Measurements from ENCODE around the gene C4orf51. TPM values are rescaled to one million over a fixed set of nuclear protein-coding genes. Genes with fewer than 3 reads are reported as not detected.

Gene C4orf51
- total RNA-seq, 1 donor from 2014 or later: not detected

DNA sequence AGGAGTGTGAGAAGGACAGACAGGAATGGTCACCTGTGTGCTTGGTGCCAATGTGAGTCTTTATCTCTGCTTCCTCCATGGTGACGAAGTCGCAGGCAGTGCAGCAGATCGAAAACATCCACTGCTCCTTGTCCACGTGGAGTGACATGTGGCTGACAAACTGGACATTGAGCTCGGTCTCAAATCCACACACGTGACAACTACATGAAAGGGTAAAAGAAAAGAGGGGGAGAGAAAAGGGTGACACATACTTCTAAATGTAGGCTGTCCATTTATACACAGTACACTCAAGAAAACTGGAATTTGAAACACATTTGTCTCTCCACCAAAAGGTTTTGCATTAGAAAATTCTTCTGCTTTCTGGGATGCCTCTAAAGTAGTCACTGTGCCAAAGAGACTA lies 94.5 kb downstream of the C4orf51 start:
- DNase-seq (ENCODE audit: low spot score in 2 of 2, unreplicated experiment in 2 of 2): no peak
- TF ChIP-seq, protein P1, sequence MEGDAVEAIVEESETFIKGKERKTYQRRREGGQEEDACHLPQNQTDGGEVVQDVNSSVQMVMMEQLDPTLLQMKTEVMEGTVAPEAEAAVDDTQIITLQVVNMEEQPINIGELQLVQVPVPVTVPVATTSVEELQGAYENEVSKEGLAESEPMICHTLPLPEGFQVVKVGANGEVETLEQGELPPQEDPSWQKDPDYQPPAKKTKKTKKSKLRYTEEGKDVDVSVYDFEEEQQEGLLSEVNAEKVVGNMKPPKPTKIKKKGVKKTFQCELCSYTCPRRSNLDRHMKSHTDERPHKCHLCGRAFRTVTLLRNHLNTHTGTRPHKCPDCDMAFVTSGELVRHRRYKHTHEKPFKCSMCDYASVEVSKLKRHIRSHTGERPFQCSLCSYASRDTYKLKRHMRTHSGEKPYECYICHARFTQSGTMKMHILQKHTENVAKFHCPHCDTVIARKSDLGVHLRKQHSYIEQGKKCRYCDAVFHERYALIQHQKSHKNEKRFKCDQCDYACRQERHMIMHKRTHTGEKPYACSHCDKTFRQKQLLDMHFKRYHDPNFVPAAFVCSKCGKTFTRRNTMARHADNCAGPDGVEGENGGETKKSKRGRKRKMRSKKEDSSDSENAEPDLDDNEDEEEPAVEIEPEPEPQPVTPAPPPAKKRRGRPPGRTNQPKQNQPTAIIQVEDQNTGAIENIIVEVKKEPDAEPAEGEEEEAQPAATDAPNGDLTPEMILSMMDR (IDR thresholded peaks at IDR 0.05; ENCODE audit: unreplicated experiment): no peak
- Mint-ChIP-seq H3K9me3 (no peaks in the 10 kb centered on the region), H3K27me3 (ENCODE audit: low read depth) (no peaks in the 10 kb centered on the region), H3K27ac (no peak overlapping the region), H3K36me3 (peaks cover 54% of the 10 kb centered on the region), H3K4me1 (no peaks in the 10 kb centered on the region), H3K4me3 (no peak overlapping the region)

DNA sequence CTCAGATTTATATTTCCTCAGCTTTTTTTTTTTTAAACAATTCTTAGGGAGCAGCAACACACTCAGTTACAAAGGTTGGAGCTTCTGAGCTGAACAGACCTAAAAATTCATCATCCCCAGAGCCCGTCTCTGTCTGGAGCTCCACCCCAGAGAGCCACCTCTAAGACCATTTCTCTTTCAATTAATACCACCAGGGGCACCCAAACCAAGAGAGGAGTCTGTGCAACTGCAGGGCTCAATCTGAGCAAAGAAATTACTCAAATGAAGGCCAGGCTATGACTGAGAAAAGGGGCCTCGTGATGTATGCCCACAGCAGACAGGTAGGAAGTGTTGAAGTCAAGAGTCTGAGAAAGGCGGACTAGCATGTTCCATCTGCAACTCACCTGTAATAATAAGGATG lies 95.5 kb downstream of the C4orf51 start:
- Mint-ChIP-seq H3K4me3 (no peak overlapping the region), H3K36me3 (peaks cover 58% of the 10 kb centered on the region), H3K9me3 (no peaks in the 10 kb centered on the region), H3K4me1 (no peaks in the 10 kb centered on the region), H3K27ac (no peak overlapping the region), H3K27me3 (ENCODE audit: low read depth) (no peaks in the 10 kb centered on the region)
- DNase-seq (ENCODE audit: low spot score in 2 of 2, unreplicated experiment in 2 of 2): no peak
- TF ChIP-seq, protein P1 (IDR thresholded peaks at IDR 0.05; ENCODE audit: unreplicated experiment): no peak

DNA sequence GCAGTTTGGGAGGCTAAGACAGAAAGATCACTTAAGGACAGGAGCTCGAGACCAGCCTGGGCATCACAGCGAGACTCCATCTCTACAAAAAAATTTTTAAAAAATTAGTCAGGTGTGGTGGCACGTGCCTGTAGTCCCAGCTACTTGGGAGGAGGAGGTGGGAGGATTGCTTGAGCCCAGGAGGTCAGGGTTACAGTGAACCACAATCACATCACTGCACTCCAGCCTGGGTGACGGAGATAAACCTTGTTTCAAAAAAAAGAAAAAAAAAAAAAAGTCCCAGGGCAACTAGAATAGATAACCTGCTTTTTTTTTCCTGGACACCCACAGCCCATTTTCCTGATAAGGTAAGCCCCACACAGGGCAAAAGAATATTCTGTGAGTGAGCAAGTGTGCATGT lies 96.3 kb downstream of the C4orf51 start:
- DNase-seq (ENCODE audit: low spot score in 2 of 2, unreplicated experiment in 2 of 2): no peak
- no peaks in the 10 kb centered on the region for H3K4me1 Mint-ChIP-seq
- H3K27ac Mint-ChIP-seq: no peak overlapping the region
- no peaks in the 10 kb centered on the region for H3K9me3 Mint-ChIP-seq
- H3K4me3 Mint-ChIP-seq: no peak overlapping the region
- TF ChIP-seq, protein P1 (IDR thresholded peaks at IDR 0.05; ENCODE audit: unreplicated experiment): no peak
- no peaks in the 10 kb centered on the region for H3K27me3 Mint-ChIP-seq (ENCODE audit: low read depth)
- H3K36me3 Mint-ChIP-seq: peaks cover 57% of the 10 kb centered on the region

DNA sequence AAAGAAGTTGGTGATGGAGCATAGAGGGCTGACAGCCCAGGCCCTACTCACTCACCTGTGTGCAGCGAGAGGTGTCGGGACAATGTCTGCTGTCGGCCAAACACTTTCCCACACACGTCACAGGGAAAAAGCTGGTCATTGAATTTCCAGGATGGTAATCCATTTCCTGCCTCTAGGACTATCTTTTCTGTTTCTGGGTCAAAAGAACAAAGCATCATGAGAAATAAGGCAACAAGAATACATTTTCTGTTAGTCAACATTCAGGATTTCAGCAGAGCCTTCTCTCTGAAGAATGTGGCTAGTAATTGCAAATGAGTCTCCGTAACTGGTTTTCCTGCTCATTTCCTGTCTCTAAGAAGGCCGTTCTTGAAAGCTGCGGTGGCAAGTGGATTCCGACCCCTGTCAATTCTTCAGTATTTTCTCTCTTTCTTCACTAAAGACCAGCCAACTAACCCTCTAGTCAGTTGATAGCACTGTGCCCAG lies 99.4 kb downstream of the C4orf51 start:
- H3K9me3 Mint-ChIP-seq: peaks cover 2% of the 10 kb centered on the region
- peaks cover 55% of the 10 kb centered on the region for H3K36me3 Mint-ChIP-seq
- peak overlapping the region; percentile 30 for H3K27ac Mint-ChIP-seq
- no peak for DNase-seq (ENCODE audit: low spot score in 2 of 2, unreplicated experiment in 2 of 2)
- no peaks in the 10 kb centered on the region for H3K4me1 Mint-ChIP-seq
- no peak overlapping the region for H3K4me3 Mint-ChIP-seq
- no peaks in the 10 kb centered on the region for H3K27me3 Mint-ChIP-seq (ENCODE audit: low read depth)
- TF ChIP-seq, protein P1 (IDR thresholded peaks at IDR 0.05; ENCODE audit: unreplicated experiment): no peak

DNA sequence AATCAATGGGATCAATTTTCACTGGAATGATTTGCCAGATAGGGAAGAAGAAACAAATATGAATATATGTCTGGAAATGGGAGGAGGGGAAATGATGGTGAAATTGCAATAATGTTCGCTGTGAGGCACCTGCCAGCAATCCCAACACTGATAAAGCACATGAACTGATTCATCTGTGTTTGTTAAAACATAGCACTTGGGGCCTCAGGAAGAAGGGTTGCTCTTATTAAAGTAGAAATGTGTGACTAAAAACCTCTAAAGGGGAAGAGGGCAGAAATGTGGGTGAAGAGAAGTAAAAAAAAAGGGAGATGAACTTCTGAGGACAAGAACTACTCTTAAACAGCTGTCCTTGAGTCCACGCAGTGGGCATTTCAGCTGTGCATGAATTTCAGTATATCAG lies 101.4 kb downstream of the C4orf51 start:
- H3K27ac Mint-ChIP-seq: no peak overlapping the region

More for the DNA sequence above, 101.4 kb downstream of the C4orf51 start:
- Mint-ChIP-seq H3K9me3 (peaks cover 12% of the 10 kb centered on the region), H3K4me1 (no peaks in the 10 kb centered on the region), H3K27me3 (ENCODE audit: low read depth) (no peaks in the 10 kb centered on the region), H3K36me3 (peaks cover 63% of the 10 kb centered on the region), H3K4me3 (no peak overlapping the region)
- no peak for DNase-seq (ENCODE audit: low spot score in 2 of 2, unreplicated experiment in 2 of 2)
- TF ChIP-seq, protein P1 (IDR thresholded peaks at IDR 0.05; ENCODE audit: unreplicated experiment): no peak

Other genes with a start within 250 kb of the C4orf51 start
- 35.6 to 40.5 TPM (median 38.4 TPM) in 3 replicates for gene SMAD1, start 198.3 kb upstream of the C4orf51 start, total RNA-seq
- gene MMAA, start 60.8 kb upstream of the C4orf51 start, total RNA-seq: 6.7 to 8.4 TPM (median 8.3 TPM) in 3 replicates

Data from mesothelial cell of epicardium (in vitro differentiated cells).